Measurements from ENCODE around the gene TTC4. TPM values are rescaled to one million over a fixed set of nuclear protein-coding genes. Genes with fewer than 3 reads are reported as not detected.

Gene TTC4
- total RNA-seq, 6 experiments from 2014 or later: 8.1 to 19.2 (median 10.0) TPM

DNA sequence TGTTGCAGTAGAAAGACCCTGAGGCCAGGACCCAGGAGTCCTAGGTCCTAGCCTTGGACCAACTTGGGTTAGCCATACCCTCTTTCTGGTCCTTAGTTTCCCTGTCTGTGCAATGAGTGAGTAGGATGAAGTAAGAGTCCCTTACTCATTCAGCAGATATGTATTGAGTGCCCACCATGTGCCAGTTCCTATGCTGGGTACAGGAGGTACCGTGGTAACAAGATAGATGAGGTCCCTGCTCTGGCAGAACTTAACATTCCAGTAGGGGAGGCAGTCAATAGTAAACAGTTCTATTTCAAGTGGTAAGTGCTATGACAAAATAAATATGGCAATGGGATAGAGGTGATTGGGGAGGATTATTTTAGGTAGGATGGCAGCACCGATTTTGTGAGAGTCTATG is 66.9 kb downstream of the TTC4 start:
- Histone ChIP-seq H3K4me1 (peaks cover 0 to 4% (median 0%) of the 10 kb centered on the region in 4 donors), H3K27me3 (no peaks in the 10 kb centered on the region), H3K36me3 (no peaks in the 10 kb centered on the region), H3K4me3 (no peak overlapping the region), H3K9me3 (no peaks in the 10 kb centered on the region), H3K27ac (no peak overlapping the region)
- ATAC-seq (no peak), DNase-seq (no peak)
- intact Hi-C loops (cut with DNase I): no loop called here
- no peak for TF ChIP-seq POLR2A (IDR thresholded peaks at IDR 0.05)
- TF ChIP-seq, protein P1, sequence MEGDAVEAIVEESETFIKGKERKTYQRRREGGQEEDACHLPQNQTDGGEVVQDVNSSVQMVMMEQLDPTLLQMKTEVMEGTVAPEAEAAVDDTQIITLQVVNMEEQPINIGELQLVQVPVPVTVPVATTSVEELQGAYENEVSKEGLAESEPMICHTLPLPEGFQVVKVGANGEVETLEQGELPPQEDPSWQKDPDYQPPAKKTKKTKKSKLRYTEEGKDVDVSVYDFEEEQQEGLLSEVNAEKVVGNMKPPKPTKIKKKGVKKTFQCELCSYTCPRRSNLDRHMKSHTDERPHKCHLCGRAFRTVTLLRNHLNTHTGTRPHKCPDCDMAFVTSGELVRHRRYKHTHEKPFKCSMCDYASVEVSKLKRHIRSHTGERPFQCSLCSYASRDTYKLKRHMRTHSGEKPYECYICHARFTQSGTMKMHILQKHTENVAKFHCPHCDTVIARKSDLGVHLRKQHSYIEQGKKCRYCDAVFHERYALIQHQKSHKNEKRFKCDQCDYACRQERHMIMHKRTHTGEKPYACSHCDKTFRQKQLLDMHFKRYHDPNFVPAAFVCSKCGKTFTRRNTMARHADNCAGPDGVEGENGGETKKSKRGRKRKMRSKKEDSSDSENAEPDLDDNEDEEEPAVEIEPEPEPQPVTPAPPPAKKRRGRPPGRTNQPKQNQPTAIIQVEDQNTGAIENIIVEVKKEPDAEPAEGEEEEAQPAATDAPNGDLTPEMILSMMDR (IDR thresholded peaks at IDR 0.05): no peak
- WGBS (ENCODE audit: insufficient coverage, low coverage, low lambda C conversion rate, missing lambda C conversion rate): 71% methylated on average over 2 of the region's 2 CpGs

DNA sequence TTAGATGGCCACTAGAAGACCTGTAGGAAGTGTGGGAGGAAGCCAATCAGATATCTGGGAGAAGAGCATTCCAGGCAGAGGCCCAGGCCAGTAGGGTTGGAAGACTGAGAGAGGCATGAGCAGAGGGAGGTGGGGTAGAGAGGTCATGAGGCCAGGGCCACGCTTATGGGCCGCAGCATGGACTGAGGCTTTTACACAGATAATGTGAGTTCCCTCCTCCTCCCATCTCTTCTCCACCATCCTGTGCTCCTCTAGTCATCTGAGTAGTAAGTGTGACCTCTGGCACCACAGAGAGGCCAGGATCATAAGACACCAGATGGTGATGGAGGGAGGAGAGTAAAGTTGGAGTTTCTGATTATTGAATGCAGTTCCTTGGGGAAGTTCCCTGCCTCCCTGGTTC is 68.4 kb downstream of the TTC4 start:
- DNase-seq (no peak), ATAC-seq (no peak)
- WGBS (ENCODE audit: insufficient coverage, low coverage, low lambda C conversion rate, missing lambda C conversion rate): no CpG with 5 or more reads among the region's 2 CpGs

DNA sequence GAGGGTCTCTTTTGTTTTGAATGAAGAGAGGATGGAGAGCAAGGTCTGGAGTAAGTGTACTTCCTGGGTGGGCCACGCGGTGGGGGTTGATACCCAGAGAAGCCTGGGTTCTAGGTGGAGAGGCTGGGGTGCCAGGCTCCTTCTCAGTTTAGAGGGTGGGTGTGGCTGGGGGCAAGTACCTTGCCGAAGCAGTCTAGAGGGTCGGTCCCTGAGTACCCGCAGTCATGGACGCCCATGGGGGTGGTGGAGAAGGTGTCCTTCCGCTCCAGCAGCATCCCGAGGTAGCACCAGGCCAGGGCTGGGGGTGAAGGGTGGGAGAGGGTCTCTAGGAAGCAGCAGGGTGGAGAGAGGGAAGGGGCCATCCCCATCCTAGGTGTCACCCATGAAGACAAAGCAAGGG is 71.1 kb downstream of the TTC4 start:
- intact Hi-C loops (cut with DNase I): no loop called here
- WGBS (ENCODE audit: insufficient coverage, low coverage, low lambda C conversion rate, missing lambda C conversion rate): 99% methylated on average over 7 of the region's 8 CpGs
- DNase-seq: no peak
- H3K4me1 ChIP-seq: no peaks in the 10 kb centered on the region
- H3K9me3 ChIP-seq: no peaks in the 10 kb centered on the region
- TF ChIP-seq, protein P1 (IDR thresholded peaks at IDR 0.05): no peak
- no peak for TF ChIP-seq POLR2A (IDR thresholded peaks at IDR 0.05)
- no peak for ATAC-seq
- H3K4me3 ChIP-seq: no peak overlapping the region
- no peaks in the 10 kb centered on the region for H3K36me3 ChIP-seq
- no peaks in the 10 kb centered on the region for H3K27me3 ChIP-seq
- H3K27ac ChIP-seq: no peak overlapping the region

More for the DNA sequence above, 68.4 kb downstream of the TTC4 start:
- TF ChIP-seq, protein P1 (IDR thresholded peaks at IDR 0.05): no peak
- no peak for TF ChIP-seq POLR2A (IDR thresholded peaks at IDR 0.05)
- intact Hi-C loops (cut with DNase I): no loop called here
- Histone ChIP-seq H3K27me3 (no peaks in the 10 kb centered on the region), H3K27ac (no peak overlapping the region), H3K4me3 (no peak overlapping the region), H3K36me3 (no peaks in the 10 kb centered on the region), H3K9me3 (no peaks in the 10 kb centered on the region), H3K4me1 (peaks cover 0 to 4% (median 0%) of the 10 kb centered on the region in 4 donors)

DNA sequence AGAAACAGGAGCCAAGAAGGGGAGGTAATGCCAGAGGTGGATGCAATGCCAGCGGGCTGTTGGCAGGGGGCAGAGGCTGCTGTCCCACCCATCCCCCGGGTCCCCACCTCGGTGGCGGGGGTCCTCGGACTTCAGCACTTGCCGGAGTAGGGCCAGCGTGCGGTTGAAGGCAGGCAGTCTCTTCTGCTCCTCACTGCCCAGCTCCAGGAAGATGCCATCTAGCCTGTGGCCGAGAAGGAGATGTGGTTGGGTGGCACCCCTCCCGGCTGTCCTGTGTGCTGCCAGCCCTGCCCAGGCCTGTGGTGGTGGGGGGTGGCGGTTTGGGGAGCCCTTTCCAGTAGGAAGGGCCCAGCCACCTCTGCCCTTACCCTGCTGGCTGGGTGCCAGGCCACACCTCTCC is 71.9 kb downstream of the TTC4 start:
- Histone ChIP-seq H3K27me3 (no peaks in the 10 kb centered on the region), H3K36me3 (no peaks in the 10 kb centered on the region), H3K4me3 (no peak overlapping the region), H3K9me3 (no peaks in the 10 kb centered on the region), H3K4me1 (no peaks in the 10 kb centered on the region), H3K27ac (no peak overlapping the region)
- ATAC-seq (no peak), DNase-seq (no peak)
- intact Hi-C loops (cut with DNase I): no loop called here
- WGBS (ENCODE audit: insufficient coverage, low coverage, low lambda C conversion rate, missing lambda C conversion rate): 88% methylated on average over 9 of the region's 11 CpGs
- TF ChIP-seq, protein P1 (IDR thresholded peaks at IDR 0.05): no peak
- TF ChIP-seq POLR2A (IDR thresholded peaks at IDR 0.05): no peak

DNA sequence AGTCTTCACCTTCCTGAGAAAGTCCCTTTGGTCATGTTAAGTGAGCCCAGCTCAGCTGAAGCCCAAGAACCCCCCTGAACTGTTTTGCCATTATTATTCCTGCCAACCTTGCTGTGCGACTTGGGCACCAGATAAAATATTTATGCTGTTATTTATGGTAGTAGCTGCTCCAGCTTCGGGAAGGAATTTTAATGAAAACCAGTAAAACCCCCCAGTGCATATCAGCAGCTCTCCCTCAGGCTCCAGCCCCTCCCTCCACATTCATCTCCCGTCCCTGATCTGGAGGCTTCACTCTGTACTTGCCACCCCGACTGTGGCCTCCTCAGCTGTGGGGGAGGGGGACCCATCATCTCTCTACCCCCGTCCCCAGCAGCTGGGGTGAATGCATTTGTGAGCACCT is 72.8 kb downstream of the TTC4 start:
- WGBS (ENCODE audit: insufficient coverage, low coverage, low lambda C conversion rate, missing lambda C conversion rate): 74% methylated on average over 5 of the region's 5 CpGs

More for the DNA sequence above, 72.8 kb downstream of the TTC4 start:
- H3K36me3 ChIP-seq: no peaks in the 10 kb centered on the region
- intact Hi-C loops (cut with DNase I): no loop called here
- DNase-seq (no peak), ATAC-seq (no peak)
- no peaks in the 10 kb centered on the region for H3K27me3 ChIP-seq
- no peaks in the 10 kb centered on the region for H3K4me1 ChIP-seq
- H3K27ac ChIP-seq: no peak overlapping the region
- TF ChIP-seq POLR2A (IDR thresholded peaks at IDR 0.05): no peak
- TF ChIP-seq, protein P1 (IDR thresholded peaks at IDR 0.05): no peak
- no peaks in the 10 kb centered on the region for H3K9me3 ChIP-seq
- H3K4me3 ChIP-seq: no peak overlapping the region
